ENCODE data around the gene PTPN11. TPM values are rescaled to one million over a fixed set of nuclear protein-coding genes. Genes with fewer than 3 reads are reported as not detected.

The PTPN11 gene
- polyA plus RNA-seq, 1 donor (not counting 4 experiments of a cell fraction or from before 2014, with no cell fraction given): 95.3 TPM

DNA sequence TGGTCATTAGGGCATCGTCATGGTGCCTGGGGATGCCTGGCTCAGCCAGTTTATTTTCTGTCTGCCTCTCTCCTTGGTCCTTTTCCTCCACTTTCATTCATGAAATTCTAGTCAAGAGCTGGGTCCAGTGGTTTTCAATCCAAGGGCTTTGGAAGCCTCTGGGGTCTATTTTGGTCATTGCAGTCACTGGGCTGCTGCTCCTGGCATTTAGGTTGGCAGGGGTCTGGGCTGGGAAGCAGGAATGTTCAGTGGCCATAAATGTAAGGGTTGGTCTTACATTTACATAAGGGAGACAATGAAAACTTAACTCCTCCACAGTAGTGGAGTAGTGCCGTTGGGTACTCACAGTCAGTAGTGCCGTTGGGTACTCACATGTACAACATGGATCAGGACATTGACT, 48.1 kb downstream of the PTPN11 start:
- H2AFZ ChIP-seq (ENCODE audit: control insufficient read depth, low read length): no peak overlapping the region
- H3K79me2 ChIP-seq (ENCODE audit: control insufficient read depth, insufficient read depth, low read length): peaks cover 4% of the 10 kb centered on the region
- no peaks in the 10 kb centered on the region for H3K9me3 ChIP-seq (ENCODE audit: control insufficient read depth, low read depth, low read length)
- H3K36me3 ChIP-seq (ENCODE audit: control insufficient read depth in 2 of 2, extremely low read depth in 1 of 2, insufficient read depth in 2 of 2, low read length in 2 of 2): peaks cover 7 to 9% of the 10 kb centered on the region in 2 experiments
- H3K9me1 ChIP-seq (ENCODE audit: control insufficient read depth, extremely low read depth, insufficient read depth, low read length): peaks cover 2% of the 10 kb centered on the region
- dilution Hi-C loops (cut with MboI; ENCODE audit: extremely low pct_ligation_motif_present, low sequenced_read_pairs): no loop called here
- FAIRE-seq (no peak), DNase-seq (ENCODE audit: low read depth, low spot score) (no peak)
- no peak for TF ChIP-seq EZH2 (IDR thresholded peaks at IDR 0.05; ENCODE audit: low read length)
- no peak for TF ChIP-seq CTCF (optimal IDR thresholded peaks at IDR 0.05 in 1 of 3, IDR thresholded peaks at IDR 0.05 in 1 of 3, conservative IDR thresholded peaks at IDR 0.05 in 1 of 3; ENCODE audit: extremely low read depth in 1 of 3, insufficient read depth in 2 of 3, low read length in 3 of 3)
- no peaks in the 10 kb centered on the region for H3K4me1 ChIP-seq (ENCODE audit: control insufficient read depth, extremely low read depth, insufficient read depth, low read length)
- H4K20me1 ChIP-seq (ENCODE audit: control insufficient read depth, extremely low read depth, insufficient read depth, low read length): no peaks in the 10 kb centered on the region
- no peak overlapping the region for H3K9ac ChIP-seq (ENCODE audit: control insufficient read depth, extremely low read depth, insufficient read depth, low read length)
- H3K27me3 ChIP-seq (ENCODE audit: control insufficient read depth, extremely low read depth, insufficient read depth, low read length): no peaks in the 10 kb centered on the region
- H3K27ac ChIP-seq (ENCODE audit: control insufficient read depth, insufficient read depth, low read length): no peak overlapping the region
- H3K4me3 ChIP-seq (ENCODE audit: control insufficient read depth in 2 of 3, extremely low read depth in 1 of 3, insufficient read depth in 2 of 3, low read depth in 1 of 3, low read length in 3 of 3): no peak overlapping the region
- H3K4me2 ChIP-seq (ENCODE audit: control insufficient read depth, extremely low read depth, insufficient read depth, low read depth, low read length): no peak overlapping the region

- no peak overlapping the region for H3K27ac ChIP-seq (ENCODE audit: control insufficient read depth, insufficient read depth, low read length)
- H3K79me2 ChIP-seq (ENCODE audit: control insufficient read depth, insufficient read depth, low read length): peaks cover 4% of the 10 kb centered on the region
- TF ChIP-seq CTCF (optimal IDR thresholded peaks at IDR 0.05 in 1 of 3, IDR thresholded peaks at IDR 0.05 in 1 of 3, conservative IDR thresholded peaks at IDR 0.05 in 1 of 3; ENCODE audit: extremely low read depth in 1 of 3, insufficient read depth in 2 of 3, low read length in 3 of 3) (no peak), EZH2 (IDR thresholded peaks at IDR 0.05; ENCODE audit: low read length) (no peak)
- H3K4me2 ChIP-seq (ENCODE audit: control insufficient read depth, extremely low read depth, insufficient read depth, low read depth, low read length): no peak overlapping the region
- no peaks in the 10 kb centered on the region for H3K27me3 ChIP-seq (ENCODE audit: control insufficient read depth, extremely low read depth, insufficient read depth, low read length)
- peaks cover 2% of the 10 kb centered on the region for H3K9me1 ChIP-seq (ENCODE audit: control insufficient read depth, extremely low read depth, insufficient read depth, low read length)
- H4K20me1 ChIP-seq (ENCODE audit: control insufficient read depth, extremely low read depth, insufficient read depth, low read length): no peaks in the 10 kb centered on the region
- no peak for DNase-seq (ENCODE audit: low read depth, low spot score)
- H3K9ac ChIP-seq (ENCODE audit: control insufficient read depth, extremely low read depth, insufficient read depth, low read length): no peak overlapping the region
- no peak for FAIRE-seq
- no peaks in the 10 kb centered on the region for H3K9me3 ChIP-seq (ENCODE audit: control insufficient read depth, low read depth, low read length)
- H3K4me3 ChIP-seq (ENCODE audit: control insufficient read depth in 2 of 3, extremely low read depth in 1 of 3, insufficient read depth in 2 of 3, low read depth in 1 of 3, low read length in 3 of 3): no peak overlapping the region
- dilution Hi-C loops (cut with MboI; ENCODE audit: extremely low pct_ligation_motif_present, low sequenced_read_pairs): no loop called here
- no peaks in the 10 kb centered on the region for H3K4me1 ChIP-seq (ENCODE audit: control insufficient read depth, extremely low read depth, insufficient read depth, low read length)
- H2AFZ ChIP-seq (ENCODE audit: control insufficient read depth, low read length): no peak overlapping the region
- peaks cover 8 to 12% of the 10 kb centered on the region in 2 experiments for H3K36me3 ChIP-seq (ENCODE audit: control insufficient read depth in 2 of 2, extremely low read depth in 1 of 2, insufficient read depth in 2 of 2, low read length in 2 of 2)
These were observed 49.3 kb downstream of the PTPN11 start for GRCh38 chr12:112468046-112468445.
